MM.1S (cell line): ENCODE measurements around the gene RNF112.

Experiments
- DNase-seq: peaks from one replicate; pipeline ENCODE4 v3.0.0-alpha.2; 2015
- H2AFZ ChIP-seq: fragments of 300-600 bp; sonication (generic); 2 replicates; pipeline ENCODE4 v1.6.0; 2016; ENCODE audit warnings: antibody characterized with exemption, low read length
- H3F3A ChIP-seq: fragments of 300-600 bp; sonication (generic); 2 replicates; pipeline ENCODE4 v1.6.1; 2016; ENCODE audit warnings: mild to moderate bottlenecking, antibody characterized with exemption, low read length, moderate library complexity, mixed read lengths; ENCODE audit not compliant: insufficient read depth
- H3K27ac ChIP-seq: fragments of 300-600 bp; sonication (generic); 2 replicates; pipeline ENCODE4 v1.5.1; 2016; ENCODE audit warnings: mild to moderate bottlenecking, low read length
- H3K27me3 ChIP-seq: fragments of 300-600 bp; sonication (generic); replicated peaks from 2 replicates; pipeline ENCODE4 v1.6.0; 2016; ENCODE audit warnings: low read length; ENCODE audit not compliant: insufficient read depth
- H3K36me3 ChIP-seq: fragments of 300-600 bp; sonication (generic); replicated peaks from 2 replicates; pipeline ENCODE4 v1.6.1; 2016; ENCODE audit warnings: mild to moderate bottlenecking, low read length, mixed read lengths; ENCODE audit not compliant: insufficient read depth
- H3K4me1 ChIP-seq: fragments of 300-600 bp; sonication (generic); 2 replicates; pipeline ENCODE4 v1.6.1; 2016; ENCODE audit warnings: low read length, mixed read lengths
- H3K4me2 ChIP-seq: fragments of 300-600 bp; sonication (generic); 2 replicates; pipeline ENCODE4 v1.6.0; 2016; ENCODE audit warnings: low read depth, low read length
- H3K4me3 ChIP-seq: fragments of 300-600 bp; sonication (generic); 2 replicates; pipeline ENCODE4 v1.5.1; 2016; ENCODE audit warnings: low read length, mixed read lengths
- H3K79me2 ChIP-seq: fragments of 300-600 bp; sonication (generic); 2 replicates; pipeline ENCODE4 v1.6.1; 2016; ENCODE audit warnings: mixed run types, low read length, mixed read lengths
- H3K9ac ChIP-seq: fragments of 300-600 bp; sonication (generic); 2 replicates; pipeline ENCODE4 v1.6.1; 2016; ENCODE audit warnings: low read length, mixed read lengths
- H3K9me2 ChIP-seq: fragments of 300-600 bp; sonication (generic); replicated peaks from 2 replicates; pipeline ENCODE4 v1.6.1; 2016; ENCODE audit warnings: mild to moderate bottlenecking, low read length, mixed read lengths; ENCODE audit not compliant: insufficient read depth
- H3K9me3 ChIP-seq: fragments of 300-600 bp; sonication (generic); replicated peaks from 2 replicates; pipeline ENCODE4 v1.6.1; 2016; ENCODE audit warnings: mild to moderate bottlenecking, low read length, mixed read lengths; ENCODE audit not compliant: insufficient read depth
- H4K20me1 ChIP-seq: fragments of 300-600 bp; sonication (generic); 2 replicates; pipeline ENCODE4 v1.6.1; 2016; ENCODE audit warnings: mild to moderate bottlenecking, low read length, moderate library complexity, mixed read lengths; ENCODE audit not compliant: insufficient read depth
- CTCF ChIP-seq: fragments of 300-600 bp; sonication (generic); IDR thresholded peaks from 2 replicates; pipeline ENCODE4 v1.5.1; 2016; ENCODE audit warnings: antibody characterized with exemption, low read length, mixed read lengths
- EZH2 ChIP-seq: fragments of 300-600 bp; sonication (generic); optimal IDR thresholded peaks from 2 replicates; pipeline ENCODE3; 2017; ENCODE audit warnings: low read depth, mild to moderate bottlenecking, antibody characterized with exemption, low read length, mixed read lengths
- EZH2phosphoT487 ChIP-seq: fragments of 300-600 bp; sonication (generic); IDR thresholded peaks from 2 replicates; pipeline ENCODE4 v1.6.1; 2018; ENCODE audit warnings: antibody characterized with exemption, low read length

Gene RNF112

GRCh38 chr17:19374136-19374535, 36.9 kb upstream of the RNF112 start:
- Histone ChIP-seq H3K9me2 (no peaks in the 10 kb centered on the region), H4K20me1 (no peaks in the 10 kb centered on the region), H3K79me2 (peaks cover 7% of the 10 kb centered on the region), H3K4me1 (peaks cover 8% of the 10 kb centered on the region; the same call in 1 of the 2 replicates), H3K9ac (no peak overlapping the region), H3K4me3 (no peak overlapping the region), H2AFZ (no peak overlapping the region), H3K36me3 (no peaks in the 10 kb centered on the region), H3K27ac (no peak overlapping the region), H3K4me2 (no peak overlapping the region), H3F3A (peaks cover 12% of the 10 kb centered on the region), H3K27me3 (no peaks in the 10 kb centered on the region), H3K9me3 (no peaks in the 10 kb centered on the region)
- no peak for TF ChIP-seq EZH2
- no peak for TF ChIP-seq EZH2phosphoT487
- no peak for TF ChIP-seq CTCF
- no peak for DNase-seq

- Histone ChIP-seq H3K9ac (no peak overlapping the region), H3F3A (peaks cover 12% of the 10 kb centered on the region), H3K27me3 (no peaks in the 10 kb centered on the region), H3K4me3 (no peak overlapping the region), H3K4me2 (no peak overlapping the region), H3K4me1 (peaks cover 4% of the 10 kb centered on the region; the same call in 1 of the 2 replicates), H3K36me3 (no peaks in the 10 kb centered on the region), H2AFZ (no peak overlapping the region), H3K27ac (no peak overlapping the region), H3K9me2 (no peaks in the 10 kb centered on the region), H3K9me3 (no peaks in the 10 kb centered on the region), H3K79me2 (peaks cover 12% of the 10 kb centered on the region), H4K20me1 (no peaks in the 10 kb centered on the region)
- DNase-seq: no peak
- TF ChIP-seq EZH2phosphoT487 (no peak), EZH2 (no peak), CTCF (no peak)
Measured at GRCh38 chr17:19375732-19376131, 35.3 kb upstream of the RNF112 start.

GRCh38 chr17:19376811-19377210, 34.2 kb upstream of the RNF112 start:
- Histone ChIP-seq H3K4me2 (peak overlapping the region; percentile 71), H3K4me3 (peak overlapping the region; percentile 73), H2AFZ (peak overlapping the region; percentile 57), H3K9me3 (no peaks in the 10 kb centered on the region), H3F3A (peaks cover 12% of the 10 kb centered on the region), H3K36me3 (no peaks in the 10 kb centered on the region), H3K9me2 (no peaks in the 10 kb centered on the region), H3K27ac (peak overlapping the region; percentile 88; the same call in 1 of the 2 replicates), H4K20me1 (no peaks in the 10 kb centered on the region), H3K27me3 (no peaks in the 10 kb centered on the region), H3K4me1 (no peaks in the 10 kb centered on the region; the same call in 1 of the 2 replicates), H3K79me2 (peaks cover 12% of the 10 kb centered on the region), H3K9ac (peak overlapping the region; percentile 75; the same call in 1 of the 2 replicates)
- peak; percentile 28 for DNase-seq
- TF ChIP-seq CTCF: no peak
- TF ChIP-seq EZH2phosphoT487: no peak
- TF ChIP-seq EZH2: no peak
